Right cardiac atrium (tissue), 5 donors: ENCODE results near the gene GPX1. TPM values are rescaled to one million over a fixed set of nuclear protein-coding genes. Genes with fewer than 3 reads are reported as not detected.
"Not testable (repeated sequence)": the region's sequence is repeated elsewhere in the genome, so short reads cannot be mapped to it uniquely, and the experiment has no call there.

Experiments used
- ATAC-seq, 2 donors: fragments of 200-7000 bp; cut with Tn5 transposase; one replicate each; pipeline versions ENCODE4 v1.8.0 to v1.9.1; 2020; ENCODE audit warnings: moderate library complexity in 2 of 2, mild to moderate bottlenecking in 1 of 2
- DNase-seq, 3 donors: peaks; one replicate each; pipeline ENCODE4 v3.0.0-alpha.2; 2020
- H3K27ac ChIP-seq: one replicate; pipeline ENCODE4 v1.5.1; 2013; ENCODE audit warnings: mild to moderate bottlenecking, low read length, control low read depth, moderate library complexity
- H3K27me3 ChIP-seq: one replicate; pipeline ENCODE4 v1.6.1; 2013; ENCODE audit not compliant: control insufficient read depth, insufficient read depth
- H3K4me1 ChIP-seq: one replicate; pipeline ENCODE4 v1.6.1; 2013; ENCODE audit warnings: low read length; ENCODE audit not compliant: control insufficient read depth, insufficient read depth
- H3K4me3 ChIP-seq: one replicate; pipeline ENCODE4 v1.5.1; 2013; ENCODE audit warnings: low read length, control low read depth
- H3K9me3 ChIP-seq: one replicate; pipeline ENCODE4 v1.6.1; 2013; ENCODE audit warnings: low read length; ENCODE audit not compliant: control insufficient read depth
- WGBS: extraction: QIAGEN DNeasy Blood & Tissue Kit; methylation state at CpG from one replicate; pipeline ENCODE4 v1.1.7; 2013; 5-methylcytosine and 5-hydroxymethylcytosine counted together
- intact Hi-C, 4 donors: fragments of 100-400 bp; cut with DNase I; formaldehyde crosslinking; loops; one replicate each; pipeline versions ENCODE4 v1.11.0 to v1.14.0; 2022 to 2023
- polyA plus RNA-seq: library from polyadenylated mRNA; stranded (reverse); fragments of 200-250 nt; gene quantifications from one replicate; pipeline ENCODE4 v1.2.3, GENCODE V29; 2013
- total RNA-seq, 4 donors: library from RNA; stranded (reverse); fragmentation: NEBNext Ultra II Directional; extraction: Animal tissue kit (Norgen Biotek cat#: 25700); gene quantifications; one replicate each; pipeline ENCODE4 v1.2.1, GENCODE V29; 2021
- donor health status: healthy with polysubstance abuse.
- donor health status: DM: no; HTN: yes; CAD: no.
- donor health status: DM: no; HTN: no; CAD: no.
- donor health status: DM: no; HTN: yes; CAD: no; lungs with severe emphysema.
- donor health status: DM: yes; HTN: yes; CAD: no.

The GPX1 gene
- total and polyA plus RNA-seq, 5 donors: 153 to 258 (median 200) TPM

DNA sequence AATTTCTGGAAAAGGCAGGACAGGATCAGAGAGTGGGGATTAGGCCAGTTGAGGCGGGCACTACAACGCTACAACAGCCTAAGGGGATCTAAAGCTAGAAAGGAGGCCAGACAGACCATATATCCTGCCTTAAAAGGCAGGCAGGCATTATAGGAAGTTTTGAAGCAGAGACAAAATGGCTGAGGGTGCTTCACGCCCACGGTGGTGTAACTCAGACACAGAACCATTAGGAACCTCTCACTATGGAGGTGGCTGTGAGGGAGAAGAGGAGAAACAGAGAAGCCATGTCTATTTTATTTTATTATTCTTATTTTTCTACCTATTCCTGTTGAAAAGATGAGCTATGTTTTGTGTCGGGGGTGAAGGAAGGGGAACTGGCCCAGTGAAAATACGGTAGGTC lies 16.2 kb downstream of the GPX1 start:
- intact Hi-C loops: loop anchor here in 2 of 4 donors (5.0 to 10.0 kb wide), 2 partner anchors 103 to 105 kb away; no protein-coding TSS in a partner anchor
- H3K4me1 ChIP-seq: no peaks in the 10 kb centered on the region
- WGBS: 90% methylated on average over 6 of the region's 6 CpGs
- DNase-seq (no peak), ATAC-seq (no peak)
- H3K27me3 ChIP-seq: no peaks in the 10 kb centered on the region
- H3K27ac ChIP-seq: no peak overlapping the region
- H3K4me3 ChIP-seq: no peak overlapping the region
- no peaks in the 10 kb centered on the region for H3K9me3 ChIP-seq

DNA sequence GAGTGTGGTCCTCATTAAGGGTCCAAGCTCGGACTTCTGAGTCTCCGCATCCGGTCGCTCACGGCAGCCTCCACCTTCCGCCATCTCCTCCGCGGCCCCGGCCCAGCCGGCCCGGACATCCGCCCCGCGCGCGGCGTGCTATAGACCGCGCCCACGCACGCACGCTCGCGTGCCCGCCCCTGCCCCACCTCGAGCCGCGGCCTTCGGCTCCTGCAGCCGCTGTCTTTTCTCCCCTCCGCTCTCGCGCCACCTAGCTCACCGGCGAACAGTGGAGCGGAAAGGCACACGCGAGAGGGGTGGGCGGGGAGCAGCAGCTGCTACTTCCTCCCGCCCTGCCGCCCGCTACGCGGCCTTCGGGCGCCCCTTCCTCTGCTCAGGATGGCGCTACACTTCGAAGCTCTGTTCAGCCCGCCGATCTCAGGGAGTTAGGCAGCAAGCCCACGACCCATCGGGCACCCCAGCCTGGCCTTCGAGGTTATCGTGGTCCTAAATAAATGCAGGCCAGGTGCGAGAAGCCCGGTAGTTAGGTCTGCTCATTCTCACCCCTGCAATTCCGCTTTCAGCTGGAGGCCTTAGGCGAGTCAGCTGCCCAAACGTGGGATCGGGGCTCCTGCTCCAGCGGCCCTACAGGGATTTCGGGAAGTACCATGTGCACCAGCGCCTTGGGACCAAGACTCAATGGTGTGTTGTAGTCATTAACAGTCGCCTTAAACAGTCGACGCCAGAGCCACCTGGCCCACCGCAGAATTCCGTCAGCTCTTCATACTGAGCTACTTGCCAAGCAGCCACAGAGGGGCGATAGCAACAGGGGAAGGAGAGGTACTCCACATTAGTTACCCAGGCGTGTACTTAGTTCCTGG lies 18.0 kb downstream of the GPX1 start, which contains the start of gene USP4:
USP4 (minus strand) TSS at position 113 of the 860 bp plus-strand sequence; CDS start at position 84, 29 bp downstream.
- intact Hi-C loops: loop anchor here in 2 of 4 donors (5.0 to 10.0 kb wide), 2 partner anchors 105 to 107 kb away; no protein-coding TSS in a partner anchor
- peak; percentile 97 to 98 for ATAC-seq

GRCh38 chr3:49339581-49339940 lies 18.6 kb downstream of the GPX1 start:
- H3K9me3 ChIP-seq: no peaks in the 10 kb centered on the region
- intact Hi-C loops: no loop called here
- peak overlapping the region; percentile 77 for H3K4me3 ChIP-seq
- no peaks in the 10 kb centered on the region for H3K27me3 ChIP-seq
- peak in 2 of 3 donors; percentile 38 to 71 for DNase-seq
- H3K4me1 ChIP-seq: no peaks in the 10 kb centered on the region
- peak; percentile 24 to 43 for ATAC-seq
- H3K27ac ChIP-seq: peak overlapping the region; percentile 91
- whole genome bisulfite sequencing: 2% methylated on average over 17 of the region's 17 CpGs

More for the DNA sequence above, 18.0 kb downstream of the GPX1 start, which contains the start of gene USP4:
- no peaks in the 10 kb centered on the region for H3K27me3 ChIP-seq
- H3K4me3 ChIP-seq: peak within 1 kb of the TSS; percentile 77
- under 1% methylated on average over 70 of the region's 70 CpGs for WGBS
- peak; percentile 91 to 98 (median 96) for DNase-seq
- no peaks in the 10 kb centered on the region for H3K4me1 ChIP-seq
- H3K9me3 ChIP-seq: no peaks in the 10 kb centered on the region
- peak within 1 kb of the TSS; percentile 91 for H3K27ac ChIP-seq

DNA sequence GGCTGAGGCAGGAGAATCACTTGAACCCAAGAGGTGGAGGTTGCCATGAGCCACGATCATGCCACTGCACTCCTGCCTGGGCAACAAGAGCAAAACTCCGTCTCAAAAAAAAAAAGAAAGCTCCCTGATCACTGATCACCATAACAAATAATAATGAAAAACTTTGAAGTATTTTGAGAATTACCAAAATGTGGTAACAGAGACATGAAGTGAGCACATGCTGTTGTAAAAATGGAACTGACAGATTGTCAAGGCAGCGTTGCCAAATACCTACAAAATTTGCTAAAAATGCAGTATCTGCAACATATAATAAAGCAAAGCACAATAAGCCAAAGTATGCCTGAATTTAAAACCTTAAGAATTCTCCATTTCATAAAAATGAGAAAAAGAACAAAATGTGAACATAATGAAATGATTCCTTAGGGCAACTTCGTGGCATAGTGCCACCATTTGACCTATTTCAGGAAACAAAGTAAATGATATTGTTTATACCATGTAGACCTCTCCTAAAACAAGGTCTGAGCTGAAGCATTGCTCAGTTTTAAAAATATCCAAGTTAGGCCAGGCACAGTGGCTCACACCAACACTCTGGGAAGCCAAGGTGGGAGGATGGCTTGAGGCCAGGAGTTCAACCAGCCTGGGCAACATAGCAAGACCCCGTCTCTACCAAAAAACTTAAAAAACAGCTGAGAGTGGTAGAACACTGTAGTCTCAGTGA lies 24.1 kb downstream of the GPX1 start:
- peaks cover 1% of the 10 kb centered on the region for H3K4me1 ChIP-seq
- no peaks in the 10 kb centered on the region for H3K27me3 ChIP-seq
- intact Hi-C loops: no loop called here
- H3K27ac ChIP-seq: no peak overlapping the region
- H3K4me3 ChIP-seq: no peak overlapping the region
- no peaks in the 10 kb centered on the region for H3K9me3 ChIP-seq
- DNase-seq: no peak
- no peak for ATAC-seq
- 91% methylated on average over 5 of the region's 5 CpGs for WGBS

GRCh38 chr3:49333091-49333490 lies 25.1 kb downstream of the GPX1 start:
- Histone ChIP-seq H3K27me3 (no peaks in the 10 kb centered on the region), H3K4me1 (peaks cover 1% of the 10 kb centered on the region), H3K27ac (no peak overlapping the region), H3K9me3 (no peaks in the 10 kb centered on the region), H3K4me3 (no peak overlapping the region)
- no peak for DNase-seq
- ATAC-seq: peak in 1 of 2 donors; percentile 13
- WGBS: 80% methylated on average over 3 of the region's 3 CpGs
- intact Hi-C loops: no loop called here

- H3K9me3 ChIP-seq: no peaks in the 10 kb centered on the region
- intact Hi-C loops: no loop called here
- 91% methylated on average over 4 of the region's 4 CpGs for WGBS
- H3K27me3 ChIP-seq: no peaks in the 10 kb centered on the region
- DNase-seq (peak in 1 of 3 donors; percentile 2), ATAC-seq (no peak)
- H3K4me1 ChIP-seq: peaks cover 1% of the 10 kb centered on the region
- no peak overlapping the region for H3K27ac ChIP-seq
- H3K4me3 ChIP-seq: no peak overlapping the region
These were observed 29.0 kb downstream of the GPX1 start for GRCh38 chr3:49329186-49329585.

DNA sequence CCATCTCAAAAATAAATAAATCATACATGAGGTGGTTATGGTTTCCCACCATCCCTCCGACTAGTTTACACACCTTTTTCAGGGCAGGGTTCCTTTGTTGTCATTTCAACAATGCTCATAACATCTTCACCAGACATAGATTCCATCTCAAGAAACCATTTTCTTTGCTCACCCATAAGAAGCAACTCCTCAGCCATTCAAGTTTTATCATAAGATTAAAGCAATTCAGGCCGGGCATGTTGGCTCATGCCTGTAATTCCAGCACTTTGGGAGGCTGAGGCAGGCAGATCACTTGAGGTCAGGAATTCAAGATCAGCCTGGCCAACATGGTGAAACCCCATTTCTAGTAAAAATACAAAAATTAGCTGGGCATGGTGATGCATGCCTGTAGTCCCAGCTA lies 29.8 kb downstream of the GPX1 start:
- H3K27me3 ChIP-seq, DNase-seq, H3K4me3 ChIP-seq, ATAC-seq, H3K27ac ChIP-seq, intact Hi-C loops, H3K9me3 ChIP-seq, H3K4me1 ChIP-seq: not testable (repeated sequence)
- 77% methylated on average over 2 of the region's 2 CpGs for WGBS

GRCh38 chr3:49327485-49327884 lies 30.7 kb downstream of the GPX1 start:
- intact Hi-C loops: no loop called here
- WGBS: 81% methylated on average over 7 of the region's 7 CpGs
- Histone ChIP-seq H3K4me1 (peaks cover 1% of the 10 kb centered on the region), H3K27me3 (no peaks in the 10 kb centered on the region), H3K4me3 (no peak overlapping the region), H3K9me3 (no peaks in the 10 kb centered on the region), H3K27ac (no peak overlapping the region)
- no peak for DNase-seq
- ATAC-seq: no peak

DNA sequence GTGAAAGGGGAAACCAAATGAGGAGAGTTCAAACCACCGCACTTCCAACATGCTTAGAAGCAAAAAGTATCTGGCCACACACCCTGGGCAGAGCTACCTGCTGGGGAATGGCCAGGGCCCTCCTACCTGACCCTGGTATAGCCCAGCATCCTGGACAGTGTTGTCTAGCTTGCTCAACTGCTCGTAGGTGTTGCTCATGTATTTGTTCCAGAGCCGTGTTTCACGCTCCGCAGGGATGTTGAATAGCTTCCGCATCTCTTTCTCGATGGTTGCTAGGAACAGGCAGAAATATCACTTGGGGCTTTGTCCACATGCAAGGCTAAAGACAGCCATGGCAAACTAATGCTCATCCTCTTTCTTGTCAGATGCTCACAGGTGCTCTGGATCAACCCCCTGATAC lies 33.4 kb downstream of the GPX1 start:
- intact Hi-C loops: loop anchor here in 1 of 4 donors (5.0 kb wide), 1 partner anchor 282 kb away; no protein-coding TSS in a partner anchor
- Histone ChIP-seq H3K9me3 (no peaks in the 10 kb centered on the region), H3K27ac (no peak overlapping the region), H3K4me1 (peaks cover 1% of the 10 kb centered on the region), H3K27me3 (no peaks in the 10 kb centered on the region), H3K4me3 (no peak overlapping the region)
- WGBS: 92% methylated on average over 7 of the region's 7 CpGs
- no peak for ATAC-seq
- DNase-seq: no peak

DNA sequence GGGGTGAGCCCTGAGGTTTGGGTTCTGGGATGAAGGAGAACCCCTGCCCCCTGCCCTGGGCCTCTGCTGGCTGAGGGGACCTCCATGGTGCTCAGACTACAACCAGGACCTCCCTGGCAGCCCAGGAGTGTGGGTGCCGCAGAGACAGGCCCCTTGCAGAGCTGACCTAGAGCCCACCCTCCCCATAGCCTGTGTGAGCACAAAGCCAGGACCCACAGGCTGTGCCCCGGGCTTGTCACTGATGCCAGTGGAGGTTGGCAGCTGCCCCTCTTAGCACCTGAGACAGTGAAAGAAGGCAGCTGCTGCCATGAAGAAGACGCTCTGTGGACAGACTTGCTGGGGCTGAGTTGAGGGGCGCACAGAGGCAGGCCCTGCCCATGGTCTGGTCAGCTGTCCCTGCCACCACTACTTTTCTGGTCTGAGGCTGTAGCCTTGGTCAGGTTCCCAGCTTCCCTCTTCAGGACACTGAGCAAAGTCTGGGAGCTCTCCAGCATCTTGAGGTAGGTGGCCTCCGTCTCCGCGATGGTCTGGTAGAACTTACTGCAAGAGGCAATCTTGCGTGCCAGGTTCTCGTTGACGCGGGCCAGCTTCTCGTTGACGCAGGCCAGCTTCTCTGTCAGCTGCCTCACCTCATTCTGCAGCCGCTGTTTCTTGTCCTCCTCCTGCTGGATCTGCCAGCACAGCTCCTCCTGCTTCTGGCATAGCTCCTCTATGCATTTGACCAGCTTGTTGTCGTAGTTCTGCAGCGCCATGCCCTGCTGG lies 41.3 kb downstream of the GPX1 start:
- Histone ChIP-seq H3K9me3 (no peaks in the 10 kb centered on the region), H3K27ac (no peak overlapping the region), H3K27me3 (no peaks in the 10 kb centered on the region), H3K4me1 (no peaks in the 10 kb centered on the region), H3K4me3 (no peak overlapping the region)
- peak in 1 of 2 donors; percentile 29 for ATAC-seq
- DNase-seq: peak in 1 of 3 donors; percentile 24
- 90% methylated on average over 16 of the region's 16 CpGs for WGBS
- intact Hi-C loops: no loop called here
